Measurements from ENCODE around the gene SLC25A36.
"Not testable (repeated sequence)": the region's sequence is repeated elsewhere in the genome, so short reads cannot be mapped to it uniquely, and the experiment has no call there.

SLC25A36 gene

GRCh38 chr3:140943781-140944552 lies 2.3 kb downstream of the SLC25A36 start:
- TF ChIP-seq, protein P1, sequence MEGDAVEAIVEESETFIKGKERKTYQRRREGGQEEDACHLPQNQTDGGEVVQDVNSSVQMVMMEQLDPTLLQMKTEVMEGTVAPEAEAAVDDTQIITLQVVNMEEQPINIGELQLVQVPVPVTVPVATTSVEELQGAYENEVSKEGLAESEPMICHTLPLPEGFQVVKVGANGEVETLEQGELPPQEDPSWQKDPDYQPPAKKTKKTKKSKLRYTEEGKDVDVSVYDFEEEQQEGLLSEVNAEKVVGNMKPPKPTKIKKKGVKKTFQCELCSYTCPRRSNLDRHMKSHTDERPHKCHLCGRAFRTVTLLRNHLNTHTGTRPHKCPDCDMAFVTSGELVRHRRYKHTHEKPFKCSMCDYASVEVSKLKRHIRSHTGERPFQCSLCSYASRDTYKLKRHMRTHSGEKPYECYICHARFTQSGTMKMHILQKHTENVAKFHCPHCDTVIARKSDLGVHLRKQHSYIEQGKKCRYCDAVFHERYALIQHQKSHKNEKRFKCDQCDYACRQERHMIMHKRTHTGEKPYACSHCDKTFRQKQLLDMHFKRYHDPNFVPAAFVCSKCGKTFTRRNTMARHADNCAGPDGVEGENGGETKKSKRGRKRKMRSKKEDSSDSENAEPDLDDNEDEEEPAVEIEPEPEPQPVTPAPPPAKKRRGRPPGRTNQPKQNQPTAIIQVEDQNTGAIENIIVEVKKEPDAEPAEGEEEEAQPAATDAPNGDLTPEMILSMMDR (IDR thresholded peaks at IDR 0.05; ENCODE audit: low read depth, low read length) = no peak
- peak overlapping the region; percentile 91 for H3K4me3 ChIP-seq (ENCODE audit: low read depth, low read length)

- H3K4me3 ChIP-seq (ENCODE audit: low read depth, low read length) = no peak overlapping the region
- TF ChIP-seq, protein P1 (IDR thresholded peaks at IDR 0.05; ENCODE audit: low read depth, low read length) = no peak
Observed at GRCh38 chr3:140948460-140949249, 7.0 kb downstream of the SLC25A36 start.

DNA sequence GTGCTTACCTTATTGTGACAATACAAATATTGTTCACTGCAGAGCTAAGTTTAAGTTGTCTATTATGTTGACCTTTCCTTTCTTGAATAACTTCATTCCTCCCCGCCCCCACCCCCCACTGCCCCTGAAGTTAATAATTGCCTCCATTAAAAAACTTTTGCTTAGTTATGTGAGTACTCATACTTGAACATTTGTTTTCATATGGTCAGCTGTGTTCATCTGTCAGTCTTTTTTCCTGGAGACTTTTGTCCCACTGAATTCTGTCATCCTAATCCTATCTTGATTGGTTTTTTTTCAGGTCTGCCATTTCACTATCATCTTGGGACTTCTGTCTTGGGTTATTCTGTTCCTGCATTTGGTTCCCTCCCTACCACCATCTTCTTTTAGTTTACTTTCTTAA lies 8.5 kb downstream of the SLC25A36 start:
- H3K4me3 ChIP-seq (ENCODE audit: low read depth, low read length) = no peak overlapping the region
- TF ChIP-seq, protein P1 (IDR thresholded peaks at IDR 0.05; ENCODE audit: low read depth, low read length) = no peak

GRCh38 chr3:140950863-140951262 lies 9.2 kb downstream of the SLC25A36 start:
- TF ChIP-seq, protein P1 (IDR thresholded peaks at IDR 0.05; ENCODE audit: low read depth, low read length) = no peak
- H3K4me3 ChIP-seq (ENCODE audit: low read depth, low read length) = no peak overlapping the region

- not testable (repeated sequence) for H3K4me3 ChIP-seq (ENCODE audit: low read depth, low read length)
Observed at GRCh38 chr3:140951750-140952149, 10.1 kb downstream of the SLC25A36 start.

GRCh38 chr3:140953028-140953960 lies 11.7 kb downstream of the SLC25A36 start:
- TF ChIP-seq, protein P1 (IDR thresholded peaks at IDR 0.05; ENCODE audit: low read depth, low read length) = no peak
- no peak overlapping the region for H3K4me3 ChIP-seq (ENCODE audit: low read depth, low read length)

DNA sequence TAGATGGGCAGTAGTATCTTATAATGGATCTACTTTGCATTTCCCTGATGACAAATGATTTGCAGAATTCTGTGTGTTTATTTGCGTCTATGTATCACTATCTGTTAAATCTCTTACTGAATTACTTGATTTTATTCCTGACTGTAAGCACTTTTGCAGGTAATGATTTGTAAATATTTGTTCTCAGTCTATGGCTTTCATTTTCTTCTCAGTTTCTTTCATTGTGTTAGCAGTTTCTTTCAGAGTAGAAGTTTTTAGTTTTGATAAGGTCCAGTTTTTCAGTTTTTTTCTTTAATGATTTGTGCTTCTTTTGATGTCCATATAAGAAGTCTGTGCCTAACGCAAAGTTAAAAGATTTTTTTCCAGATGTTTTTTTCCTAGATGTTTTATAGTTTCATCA lies 12.9 kb downstream of the SLC25A36 start:
- no peak overlapping the region for H3K4me3 ChIP-seq (ENCODE audit: low read depth, low read length)
- TF ChIP-seq, protein P1 (IDR thresholded peaks at IDR 0.05; ENCODE audit: low read depth, low read length) = no peak

All from WI38 (cell line).